Fibroblast of lung (primary cell): ENCODE measurements around the gene KCNG1.

Experiments
- CTCF ChIP-seq, 2 donors: IDR thresholded peaks in 1 of 2; conservative IDR thresholded peaks in 1 of 2; 1 replicate in 1 of 2; 2 replicates in 1 of 2; pipeline ENCODE4 v1.5.1; 2011 to 2012; ENCODE audit warnings: low read length in 2 of 2, control low read depth in 1 of 2, inconsistent platforms in 1 of 2, low read depth in 1 of 2, mild to moderate bottlenecking in 1 of 2
- EZH2 ChIP-seq: IDR thresholded peaks from 2 replicates; pipeline ENCODE4 v1.5.1; 2012; ENCODE audit warnings: low read length, control low read depth, mild to moderate bottlenecking; ENCODE audit errors: missing control alignments

GRCh38 chr20:51024761-51025160, 1.9 kb upstream of the KCNG1 start:
- TF ChIP-seq CTCF (conservative IDR thresholded peaks at IDR 0.05 in 1 of 2, IDR thresholded peaks at IDR 0.05 in 1 of 2; ENCODE audit: low read depth in 1 of 2, low read length in 2 of 2): no peak
- no peak for TF ChIP-seq EZH2
